GM12892 (cell line): ENCODE data around the gene MYH14.
"Not testable (repeated sequence)": the region's sequence is repeated elsewhere in the genome, so short reads cannot be mapped to it uniquely, and the experiment has no call there.

Experiments
- DNase-seq: peaks from one replicate; pipeline ENCODE4 v3.0.0; 2011; ENCODE audit not compliant: insufficient read length
- FAIRE-seq: peaks from 2 replicates; lab custom pipeline; 2011; peaks lifted over from hg19 to GRCh38; lab: Jason Lieb, UNC
- POLR2A ChIP-seq: IDR thresholded peaks from 2 replicates; pipeline ENCODE4 v1.6.1; 2011; ENCODE audit warnings: low read depth, low read length, control low read depth
- POLR2AphosphoS5 ChIP-seq: IDR thresholded peaks from 2 replicates; pipeline ENCODE4 v1.6.1; 2011; ENCODE audit warnings: low read depth, low read length, control low read depth
- TAF1 ChIP-seq: IDR thresholded peaks from 2 replicates; pipeline ENCODE4 v1.6.1; 2011; ENCODE audit warnings: low read depth, mild to moderate bottlenecking, control low read depth, low read length, borderline replicate concordance

Gene MYH14

GRCh38 chr19:50214699-50215543 is 11.5 kb downstream of the MYH14 start:
- no peak for DNase-seq
- no peak for TF ChIP-seq POLR2A
- no peak for TF ChIP-seq TAF1
- TF ChIP-seq POLR2AphosphoS5: no peak
- FAIRE-seq: no peak

- DNase-seq (no peak), FAIRE-seq (no peak)
- TF ChIP-seq POLR2A: no peak
- TF ChIP-seq POLR2AphosphoS5: no peak
- no peak for TF ChIP-seq TAF1
These were observed 12.4 kb downstream of the MYH14 start for GRCh38 chr19:50215820-50216219.

GRCh38 chr19:50221087-50221486 is 17.7 kb downstream of the MYH14 start:
- DNase-seq: no peak
- no peak for FAIRE-seq
- TF ChIP-seq POLR2AphosphoS5 (no peak), POLR2A (no peak), TAF1 (no peak)

- TF ChIP-seq POLR2A: no peak
- TF ChIP-seq TAF1: no peak
- TF ChIP-seq POLR2AphosphoS5: no peak
- DNase-seq (no peak), FAIRE-seq (no peak)
These were observed 19.4 kb downstream of the MYH14 start for GRCh38 chr19:50222691-50223438.

GRCh38 chr19:50223439-50223716 is 20.0 kb downstream of the MYH14 start:
- FAIRE-seq (no peak), DNase-seq (no peak)
- no peak for TF ChIP-seq TAF1
- no peak for TF ChIP-seq POLR2AphosphoS5
- TF ChIP-seq POLR2A: no peak

- TF ChIP-seq POLR2AphosphoS5: no peak
- no peak for TF ChIP-seq POLR2A
- TF ChIP-seq TAF1: no peak
- FAIRE-seq (no peak), DNase-seq (no peak)
These were observed 21.7 kb downstream of the MYH14 start for GRCh38 chr19:50224986-50225747.

GRCh38 chr19:50226536-50226935 is 23.1 kb downstream of the MYH14 start:
- FAIRE-seq (no peak), DNase-seq (no peak)
- TF ChIP-seq POLR2A (no peak), POLR2AphosphoS5 (no peak), TAF1 (no peak)

- DNase-seq, FAIRE-seq: not testable (repeated sequence)
These were observed 24.7 kb downstream of the MYH14 start for GRCh38 chr19:50228153-50228552.

- DNase-seq: no peak
- no peak for FAIRE-seq
- TF ChIP-seq POLR2AphosphoS5 (no peak), TAF1 (no peak), POLR2A (no peak)
These were observed 27.2 kb downstream of the MYH14 start for GRCh38 chr19:50230379-50231351.

- DNase-seq, FAIRE-seq: not testable (repeated sequence)
These were observed 28.0 kb downstream of the MYH14 start for GRCh38 chr19:50231417-50231816.

- DNase-seq: no peak
- FAIRE-seq: no peak
- TF ChIP-seq POLR2A (no peak), TAF1 (no peak), POLR2AphosphoS5 (no peak)
These were observed 28.4 kb downstream of the MYH14 start for GRCh38 chr19:50231821-50232220.
